GM12878 (cell line): ENCODE data around the gene PTPRM. TPM values are rescaled to one million over a fixed set of nuclear protein-coding genes. Genes with fewer than 3 reads are reported as not detected.

Experiments
- ATAC-seq: fragments of 200-7000 bp; cut with Tn5 transposase; 3 replicates; pipeline ENCODE4 v1.9.1; 2020; ENCODE audit warnings: mild to moderate bottlenecking, moderate library complexity
- BruUV-seq: library from RNA; stranded (reverse); fragments of 400-500 nt; replicated peaks from 2 replicates; lab custom pipeline; 2021; lab: Mats Ljungman, UMichigan
- CTCF ChIA-PET: fragments of 300-600 bp; sonication (Branson Sonifier 250); formaldehyde crosslinking; extraction: SDS; loops from one replicate; lab custom pipeline; 2021; ENCODE audit warnings: inconsistent platforms; lab: Yijun Ruan, JAX
- POLR2A ChIA-PET: fragments of 350-600 bp; formaldehyde crosslinking; extraction: SDS; loops from one replicate; lab custom pipeline; 2021; ENCODE audit warnings: inconsistent platforms; lab: Charles Lee
- RAD21 ChIA-PET: fragments of 300-600 bp; sonication (Branson Sonifier 250); formaldehyde crosslinking; loops from one replicate; lab custom pipeline; 2023; ENCODE audit warnings: antibody characterized with exemption; ENCODE audit not compliant: unreplicated experiment; lab: Charles Lee
- SMC1A ChIA-PET: fragments of 300-600 bp; sonication (Branson Sonifier 250); formaldehyde crosslinking; loops from one replicate; lab custom pipeline; 2023; ENCODE audit not compliant: unreplicated experiment, uncharacterized antibody; lab: Charles Lee
- DNase-seq: peaks from one replicate; pipeline ENCODE4 v3.0.0-alpha.2; 2011; ENCODE audit warnings: low read depth, low spot score
- FAIRE-seq: peaks from 3 replicates; lab custom pipeline; 2011; peaks lifted over from hg19 to GRCh38; lab: Jason Lieb, UNC
- H2AFZ ChIP-seq: 2 replicates; pipeline ENCODE4 v1.6.0; 2011; ENCODE audit warnings: low read depth, low read length, control low read depth; ENCODE audit not compliant: control insufficient read depth
- H3K27ac ChIP-seq: 2 replicates; pipeline ENCODE4 v1.5.1; 2011; ENCODE audit warnings: control low read depth; ENCODE audit not compliant: control insufficient read depth, insufficient read depth
- H3K27me3 ChIP-seq, 2 experiments: replicated peaks in 1 of 2; 2 replicates each; pipeline versions ENCODE4 v1.6.0 to v1.6.1; 2011; ENCODE audit warnings: low read length in 1 of 2; ENCODE audit not compliant: control insufficient read depth in 2 of 2, insufficient read depth in 2 of 2
- H3K36me3 ChIP-seq, 2 experiments: 2 replicates each; pipeline ENCODE4 v1.5.1; 2011; ENCODE audit warnings: low read length in 1 of 2; ENCODE audit not compliant: control insufficient read depth in 2 of 2, insufficient read depth in 2 of 2
- H3K4me1 ChIP-seq: 2 replicates; pipeline ENCODE4 v1.6.1; 2011; ENCODE audit warnings: mild to moderate bottlenecking, low read length, moderate library complexity, mixed read lengths; ENCODE audit not compliant: control insufficient read depth, insufficient read depth
- H3K4me2 ChIP-seq: 2 replicates; pipeline ENCODE4 v1.6.0; 2011; ENCODE audit warnings: control low read depth; ENCODE audit not compliant: control insufficient read depth, insufficient read depth
- H3K4me3 ChIP-seq: fragments of 200-600 bp; sonication (generic); 2 replicates; pipeline ENCODE4 v1.5.1; 2016
- H3K79me2 ChIP-seq: 2 replicates; pipeline ENCODE4 v1.6.0; 2011; ENCODE audit warnings: low read length; ENCODE audit not compliant: control insufficient read depth, insufficient read depth
- H3K9ac ChIP-seq: 2 replicates; pipeline ENCODE4 v1.8.0; 2011; ENCODE audit warnings: low read length, control low read depth, mixed read lengths; ENCODE audit not compliant: control insufficient read depth, insufficient read depth
- H3K9me3 ChIP-seq: replicated peaks from 3 replicates; pipeline ENCODE4 v1.5.1; 2011; ENCODE audit warnings: mild to moderate bottlenecking, low read length; ENCODE audit not compliant: control insufficient read depth, insufficient read depth
- H4K20me1 ChIP-seq: 2 replicates; pipeline ENCODE4 v1.6.0; 2011; ENCODE audit not compliant: control insufficient read depth, insufficient read depth
- CREB1 ChIP-seq: IDR thresholded peaks from 2 replicates; pipeline ENCODE4 v1.6.1; 2012; ENCODE audit warnings: low read depth, mild to moderate bottlenecking, inconsistent platforms
- ZNF24 ChIP-seq: fragments of 450-650 bp; IDR thresholded peaks from 2 replicates; pipeline ENCODE4 v1.6.1; 2017; ENCODE audit warnings: antibody characterized with exemption, mild to moderate bottlenecking
- ZNF622 ChIP-seq: fragments of 450-650 bp; IDR thresholded peaks from 2 replicates; pipeline ENCODE4 v1.6.1; 2017; ENCODE audit warnings: mild to moderate bottlenecking, inconsistent platforms
- WGBS: methylation state at CpG from one replicate; pipeline ENCODE4 v1.1.6; 2016; ENCODE audit warnings: low lambda C conversion rate; ENCODE audit not compliant: insufficient replicate concordance, insufficient coverage; ENCODE audit errors: missing lambda C conversion rate; 5-methylcytosine and 5-hydroxymethylcytosine counted together
- in situ Hi-C: fragments of 300-500 bp; cut with MboI; formaldehyde crosslinking; loops from 9 replicates; pipeline ENCODE4 v1.14.3; 2018; ENCODE audit warnings: mixed read lengths
- intact Hi-C: fragments of 100-400 bp; cut with micrococcal nuclease; formaldehyde crosslinking; loops from one replicate; pipeline ENCODE4 v1.14.2; 2022; ENCODE audit not compliant: unreplicated experiment
- polyA plus RNA-seq, 11 experiments: library from polyadenylated mRNA; depleted of rRNA in 4 of 11; unstranded in 6 of 11; stranded (reverse) in 5 of 11; fragments of >200 nt; fragmentation: Nextera tagmentation in 4 of 11; fragmentation: Illumina TruSeq in 1 of 11; extraction: Ambion mirVana in 4 of 11; extraction: Trizol in 1 of 11; gene quantifications; 1 replicate in 1 of 11; 2 replicates in 10 of 11; pipeline versions ENCODE4 v1.2.1 to v1.2.3, GENCODE V29; 2011 to 2016; ENCODE audit warnings: inconsistent platforms in 2 of 11, missing spikeins in 2 of 11, low read depth in 1 of 11
- total RNA-seq, 4 experiments: library from RNA; depleted of rRNA in 3 of 4; stranded (reverse); fragments of >200 nt in 3 of 4; fragmentation: Illumina TruSeq in 1 of 4; extraction: Trizol in 1 of 4; gene quantifications; 2 replicates each; pipeline versions ENCODE4 v1.2.1 to v1.2.3, GENCODE V29; 2013 to 2021
- TF ChIP-seq, protein P1 (sequence below): fragments of 450-650 bp; IDR thresholded peaks from 2 replicates; pipeline ENCODE4 v1.6.1; 2017; ENCODE audit warnings: mild to moderate bottlenecking, moderate library complexity
- TF ChIP-seq, protein P2 (sequence below): fragments of 450-650 bp; conservative IDR thresholded peaks from 2 replicates; pipeline ENCODE4 v1.6.1; 2017; ENCODE audit warnings: mild to moderate bottlenecking, moderate library complexity

Gene PTPRM
- total and polyA plus RNA-seq, 10 of the 15 experiments (the other 5 are each of a cell fraction or from before 2014, with no cell fraction given) = 0.07 to 22.6 (median 0.60) TPM

DNA sequence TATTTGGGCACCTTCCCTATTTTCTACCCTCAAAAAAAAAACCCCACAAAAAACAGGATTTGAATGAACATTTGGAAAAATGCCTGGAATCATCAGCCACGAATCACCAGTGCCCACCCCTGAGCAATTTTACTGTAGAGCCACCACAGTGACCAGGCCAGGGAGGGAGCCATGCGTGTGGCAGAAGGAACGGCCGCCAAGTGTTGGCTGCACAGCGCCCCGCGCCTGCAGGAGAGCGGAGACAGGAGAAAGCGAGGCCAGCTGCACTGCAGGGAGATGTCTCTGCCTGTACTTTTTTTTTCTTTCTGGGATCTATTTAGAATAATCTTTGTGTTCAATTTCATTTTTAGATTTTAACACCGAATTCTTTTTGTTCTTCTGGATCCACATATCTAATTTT, 772.8 kb downstream of the PTPRM start:
- ChIA-PET CTCF (no interaction called here), POLR2A (no interaction called here), RAD21 (no interaction called here), SMC1A (no interaction called here)
- no peak for ATAC-seq
- Histone ChIP-seq H2AFZ (no peak overlapping the region), H3K27me3 (no peaks in the 10 kb centered on the region; a peak in 1 of 4 replicates), H3K79me2 (no peaks in the 10 kb centered on the region), H3K9me3 (no peaks in the 10 kb centered on the region), H3K9ac (no peak overlapping the region), H3K27ac (no peak overlapping the region), H3K4me3 (no peak overlapping the region), H3K36me3 (no peaks in the 10 kb centered on the region), H4K20me1 (no peaks in the 10 kb centered on the region), H3K4me1 (no peaks in the 10 kb centered on the region), H3K4me2 (no peak overlapping the region)
- DNase-seq = no peak
- WGBS = 39% methylated on average over 10 of the region's 10 CpGs
- intact Hi-C loops (no loop called here), in situ Hi-C loops (no loop called here)
- FAIRE-seq = no peak
- BruUV-seq = no TSS peak
- TF ChIP-seq ZNF622 (no peak), ZNF24 (no peak), CREB1 (no peak)
- TF ChIP-seq, protein P1, sequence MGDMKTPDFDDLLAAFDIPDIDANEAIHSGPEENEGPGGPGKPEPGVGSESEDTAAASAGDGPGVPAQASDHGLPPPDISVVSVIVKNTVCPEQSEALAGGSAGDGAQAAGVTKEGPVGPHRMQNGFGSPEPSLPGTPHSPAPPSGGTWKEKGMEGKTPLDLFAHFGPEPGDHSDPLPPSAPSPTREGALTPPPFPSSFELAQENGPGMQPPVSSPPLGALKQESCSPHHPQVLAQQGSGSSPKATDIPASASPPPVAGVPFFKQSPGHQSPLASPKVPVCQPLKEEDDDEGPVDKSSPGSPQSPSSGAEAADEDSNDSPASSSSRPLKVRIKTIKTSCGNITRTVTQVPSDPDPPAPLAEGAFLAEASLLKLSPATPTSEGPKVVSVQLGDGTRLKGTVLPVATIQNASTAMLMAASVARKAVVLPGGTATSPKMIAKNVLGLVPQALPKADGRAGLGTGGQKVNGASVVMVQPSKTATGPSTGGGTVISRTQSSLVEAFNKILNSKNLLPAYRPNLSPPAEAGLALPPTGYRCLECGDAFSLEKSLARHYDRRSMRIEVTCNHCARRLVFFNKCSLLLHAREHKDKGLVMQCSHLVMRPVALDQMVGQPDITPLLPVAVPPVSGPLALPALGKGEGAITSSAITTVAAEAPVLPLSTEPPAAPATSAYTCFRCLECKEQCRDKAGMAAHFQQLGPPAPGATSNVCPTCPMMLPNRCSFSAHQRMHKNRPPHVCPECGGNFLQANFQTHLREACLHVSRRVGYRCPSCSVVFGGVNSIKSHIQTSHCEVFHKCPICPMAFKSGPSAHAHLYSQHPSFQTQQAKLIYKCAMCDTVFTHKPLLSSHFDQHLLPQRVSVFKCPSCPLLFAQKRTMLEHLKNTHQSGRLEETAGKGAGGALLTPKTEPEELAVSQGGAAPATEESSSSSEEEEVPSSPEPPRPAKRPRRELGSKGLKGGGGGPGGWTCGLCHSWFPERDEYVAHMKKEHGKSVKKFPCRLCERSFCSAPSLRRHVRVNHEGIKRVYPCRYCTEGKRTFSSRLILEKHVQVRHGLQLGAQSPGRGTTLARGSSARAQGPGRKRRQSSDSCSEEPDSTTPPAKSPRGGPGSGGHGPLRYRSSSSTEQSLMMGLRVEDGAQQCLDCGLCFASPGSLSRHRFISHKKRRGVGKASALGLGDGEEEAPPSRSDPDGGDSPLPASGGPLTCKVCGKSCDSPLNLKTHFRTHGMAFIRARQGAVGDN = no peak
- TF ChIP-seq, protein P2, sequence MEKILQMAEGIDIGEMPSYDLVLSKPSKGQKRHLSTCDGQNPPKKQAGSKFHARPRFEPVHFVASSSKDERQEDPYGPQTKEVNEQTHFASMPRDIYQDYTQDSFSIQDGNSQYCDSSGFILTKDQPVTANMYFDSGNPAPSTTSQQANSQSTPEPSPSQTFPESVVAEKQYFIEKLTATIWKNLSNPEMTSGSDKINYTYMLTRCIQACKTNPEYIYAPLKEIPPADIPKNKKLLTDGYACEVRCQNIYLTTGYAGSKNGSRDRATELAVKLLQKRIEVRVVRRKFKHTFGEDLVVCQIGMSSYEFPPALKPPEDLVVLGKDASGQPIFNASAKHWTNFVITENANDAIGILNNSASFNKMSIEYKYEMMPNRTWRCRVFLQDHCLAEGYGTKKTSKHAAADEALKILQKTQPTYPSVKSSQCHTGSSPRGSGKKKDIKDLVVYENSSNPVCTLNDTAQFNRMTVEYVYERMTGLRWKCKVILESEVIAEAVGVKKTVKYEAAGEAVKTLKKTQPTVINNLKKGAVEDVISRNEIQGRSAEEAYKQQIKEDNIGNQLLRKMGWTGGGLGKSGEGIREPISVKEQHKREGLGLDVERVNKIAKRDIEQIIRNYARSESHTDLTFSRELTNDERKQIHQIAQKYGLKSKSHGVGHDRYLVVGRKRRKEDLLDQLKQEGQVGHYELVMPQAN = no peak
